Esophagus squamous epithelium (tissue), 5 donors: ENCODE results near the gene MROH9. TPM values are rescaled to one million over a fixed set of nuclear protein-coding genes. Genes with fewer than 3 reads are reported as not detected.

Experiments used
- DNase-seq: peaks from one replicate; lab custom pipeline; 2025; lab: John Stamatoyannopoulos, UW
- H3K27ac ChIP-seq, 4 donors: fragments of 200-600 bp; sonication (generic); one replicate each; pipeline ENCODE4 v1.5.1; 2016 to 2019; ENCODE audit warnings: mild to moderate bottlenecking in 1 of 4
- H3K27me3 ChIP-seq, 4 donors: fragments of 200-600 bp; sonication (generic); 1 replicate in 3 of 4; 2 replicates in 1 of 4; pipeline versions ENCODE4 v1.5.1 to v1.6.0; 2017 to 2021; ENCODE audit warnings: antibody characterized with exemption in 1 of 4
- H3K36me3 ChIP-seq, 3 donors: fragments of 200-600 bp; sonication (generic); one replicate each; pipeline ENCODE4 v1.5.1; 2016 to 2019
- H3K4me1 ChIP-seq, 3 donors: fragments of 200-600 bp; sonication (generic); one replicate each; pipeline ENCODE4 v1.5.1; 2017 to 2019
- H3K4me3 ChIP-seq, 4 donors: fragments of 200-600 bp; sonication (generic); 1 replicate in 3 of 4; 2 replicates in 1 of 4; pipeline ENCODE4 v1.5.1; 2016 to 2019; ENCODE audit warnings: mild to moderate bottlenecking in 2 of 4, moderate library complexity in 1 of 4
- H3K9me3 ChIP-seq, 3 donors: fragments of 200-600 bp; sonication (generic); one replicate each; pipeline ENCODE4 v1.5.1; 2016 to 2019
- POLR2A ChIP-seq, 4 donors: fragments of 450-650 bp; IDR thresholded peaks; one replicate each; pipeline ENCODE4 v1.6.1; 2017; ENCODE audit warnings: antibody characterized with exemption in 4 of 4, mild to moderate bottlenecking in 4 of 4, moderate library complexity in 3 of 4
- WGBS, 2 donors: methylation state at CpG; one replicate each; pipeline ENCODE4 v1.1.5; 2018; 5-methylcytosine and 5-hydroxymethylcytosine counted together
- intact Hi-C: fragments of 100-400 bp; cut with DNase I; formaldehyde crosslinking; loops from one replicate; pipeline ENCODE4 v1.15.0; 2022
- total RNA-seq, 4 donors: library from RNA; depleted of rRNA; stranded (reverse); fragments of >200 nt; gene quantifications; one replicate each; pipeline ENCODE4 v1.1.0, GENCODE V29; 2016
- TF ChIP-seq, protein P1 (sequence below), 6 experiments: fragments of 450-650 bp in 4 of 6; fragments of 200-600 bp in 2 of 6; sonication (generic) in 2 of 6; IDR thresholded peaks; one replicate each; pipeline ENCODE4 v1.5.1; 2016 to 2019; ENCODE audit warnings: antibody characterized with exemption in 6 of 6, mild to moderate bottlenecking in 4 of 6, moderate library complexity in 4 of 6
- donor health status: DM: yes; HTN: yes; CAD: no.

The MROH9 gene
- total RNA-seq, 4 donors from 2014 or later, result not detected

DNA sequence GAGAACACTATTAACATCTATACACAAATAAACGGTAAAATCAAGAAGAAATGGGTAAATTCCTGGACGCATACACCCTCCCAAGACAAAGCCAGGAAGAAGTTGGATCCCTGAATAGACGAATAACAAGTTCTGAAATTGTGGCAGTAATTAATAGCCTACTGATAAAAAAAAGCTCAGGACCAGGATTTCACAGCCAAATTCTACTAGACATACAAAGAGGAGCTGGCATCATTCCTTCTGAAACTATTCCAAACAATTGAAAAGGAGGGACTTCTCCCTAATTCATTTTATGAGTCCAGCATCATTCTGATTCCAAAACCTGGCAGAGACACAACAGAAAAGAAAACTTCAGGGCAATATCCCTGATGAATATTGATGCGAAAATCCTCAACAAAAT lies 84.6 kb downstream of the MROH9 start:
- Histone ChIP-seq H3K9me3 (no peaks in the 10 kb centered on the region), H3K27me3 (no peaks in the 10 kb centered on the region), H3K4me3 (no peak overlapping the region), H3K4me1 (no peaks in the 10 kb centered on the region), H3K27ac (no peak overlapping the region), H3K36me3 (no peaks in the 10 kb centered on the region)
- intact Hi-C loops, result no loop called here
- DNase-seq, result no peak
- TF ChIP-seq, protein P1, sequence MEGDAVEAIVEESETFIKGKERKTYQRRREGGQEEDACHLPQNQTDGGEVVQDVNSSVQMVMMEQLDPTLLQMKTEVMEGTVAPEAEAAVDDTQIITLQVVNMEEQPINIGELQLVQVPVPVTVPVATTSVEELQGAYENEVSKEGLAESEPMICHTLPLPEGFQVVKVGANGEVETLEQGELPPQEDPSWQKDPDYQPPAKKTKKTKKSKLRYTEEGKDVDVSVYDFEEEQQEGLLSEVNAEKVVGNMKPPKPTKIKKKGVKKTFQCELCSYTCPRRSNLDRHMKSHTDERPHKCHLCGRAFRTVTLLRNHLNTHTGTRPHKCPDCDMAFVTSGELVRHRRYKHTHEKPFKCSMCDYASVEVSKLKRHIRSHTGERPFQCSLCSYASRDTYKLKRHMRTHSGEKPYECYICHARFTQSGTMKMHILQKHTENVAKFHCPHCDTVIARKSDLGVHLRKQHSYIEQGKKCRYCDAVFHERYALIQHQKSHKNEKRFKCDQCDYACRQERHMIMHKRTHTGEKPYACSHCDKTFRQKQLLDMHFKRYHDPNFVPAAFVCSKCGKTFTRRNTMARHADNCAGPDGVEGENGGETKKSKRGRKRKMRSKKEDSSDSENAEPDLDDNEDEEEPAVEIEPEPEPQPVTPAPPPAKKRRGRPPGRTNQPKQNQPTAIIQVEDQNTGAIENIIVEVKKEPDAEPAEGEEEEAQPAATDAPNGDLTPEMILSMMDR (IDR thresholded peaks at IDR 0.05), result no peak
- no peak for TF ChIP-seq POLR2A (IDR thresholded peaks at IDR 0.05)
- 31 to 40% methylated on average over 4 of the region's 4 CpGs for WGBS, 2 donors

DNA sequence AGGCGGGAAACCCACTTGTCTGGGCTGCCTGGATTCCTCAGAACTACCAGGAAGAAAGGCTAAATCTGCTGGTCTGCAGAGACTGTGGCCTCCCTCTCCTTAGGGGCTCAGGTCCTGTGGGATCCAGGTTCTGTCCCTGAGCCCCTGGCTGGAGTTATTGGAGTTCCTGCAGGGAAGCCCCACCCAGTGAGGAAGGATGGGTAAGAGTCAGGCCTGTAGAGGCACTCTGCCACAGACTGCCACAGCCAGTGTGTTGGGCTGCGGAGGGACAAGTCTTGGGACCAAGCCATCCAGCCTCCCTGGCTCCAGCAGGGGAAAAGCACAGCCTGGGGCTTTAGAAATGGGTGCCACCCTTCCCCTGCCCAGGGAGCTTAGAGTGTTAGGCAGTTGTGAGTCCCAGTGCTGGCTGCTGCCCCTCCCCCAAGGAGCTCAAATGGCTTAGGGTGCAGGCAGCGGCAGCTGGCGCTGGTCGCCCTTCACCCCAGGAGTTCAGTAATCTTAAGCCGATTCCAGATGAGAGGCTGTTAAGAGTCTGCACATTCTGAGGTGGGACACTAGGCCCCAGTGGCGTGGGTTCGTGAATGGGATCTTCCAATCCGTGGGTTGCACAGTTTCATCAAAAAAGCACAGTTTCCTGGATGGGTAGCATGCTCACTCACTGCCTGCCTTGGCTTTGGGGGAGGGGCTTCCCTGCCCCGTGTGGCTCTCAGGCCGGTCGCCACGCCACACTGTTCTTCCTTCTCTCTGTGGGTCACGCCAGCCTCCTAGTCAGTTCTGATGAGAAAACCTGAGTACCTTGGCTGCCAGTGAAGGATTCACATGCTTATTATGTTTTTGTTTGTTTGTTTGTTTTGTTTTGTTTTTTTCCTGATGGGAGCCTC lies 97.7 kb downstream of the MROH9 start:
- Histone ChIP-seq H3K4me3 (no peak overlapping the region), H3K27ac (no peak overlapping the region), H3K27me3 (peaks cover 0 to 10% (median 0%) of the 10 kb centered on the region in 4 donors), H3K9me3 (no peaks in the 10 kb centered on the region), H3K4me1 (no peaks in the 10 kb centered on the region), H3K36me3 (no peaks in the 10 kb centered on the region)
- DNase-seq, result no peak
- WGBS, 2 donors, result 52 to 56% methylated on average over 13 of the region's 14 CpGs
- TF ChIP-seq, protein P1 (IDR thresholded peaks at IDR 0.05), result no peak
- no peak for TF ChIP-seq POLR2A (IDR thresholded peaks at IDR 0.05)
- intact Hi-C loops, result no loop called here

DNA sequence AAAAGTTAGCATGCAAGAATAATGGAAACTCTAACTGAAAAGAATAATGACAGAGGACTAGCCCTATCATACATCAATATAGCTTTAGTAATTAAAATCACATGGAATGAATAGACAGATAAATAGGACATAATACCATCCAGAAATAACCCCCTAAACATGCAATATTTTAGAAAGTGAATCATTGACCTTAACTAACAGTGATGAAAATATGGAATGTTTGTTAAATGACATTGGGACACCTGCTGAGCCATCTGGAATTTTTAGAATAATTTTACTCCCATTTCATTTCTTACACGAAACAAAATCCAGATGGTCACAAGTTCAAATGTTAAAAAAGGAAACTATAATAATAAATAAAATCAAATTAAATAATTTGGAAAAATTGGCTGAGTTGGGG lies 102.3 kb downstream of the MROH9 start:
- no peaks in the 10 kb centered on the region for H3K36me3 ChIP-seq
- H3K27me3 ChIP-seq, result peaks cover 0 to 8% (median 0%) of the 10 kb centered on the region in 4 donors
- no peak overlapping the region for H3K4me3 ChIP-seq
- 45 to 58% methylated on average over 1 of the region's 1 CpG for WGBS, 2 donors
- no peaks in the 10 kb centered on the region for H3K4me1 ChIP-seq
- DNase-seq, result no peak
- intact Hi-C loops, result no loop called here
- no peak for TF ChIP-seq POLR2A (IDR thresholded peaks at IDR 0.05)
- TF ChIP-seq, protein P1 (IDR thresholded peaks at IDR 0.05), result no peak
- H3K9me3 ChIP-seq, result no peaks in the 10 kb centered on the region
- H3K27ac ChIP-seq, result no peak overlapping the region

DNA sequence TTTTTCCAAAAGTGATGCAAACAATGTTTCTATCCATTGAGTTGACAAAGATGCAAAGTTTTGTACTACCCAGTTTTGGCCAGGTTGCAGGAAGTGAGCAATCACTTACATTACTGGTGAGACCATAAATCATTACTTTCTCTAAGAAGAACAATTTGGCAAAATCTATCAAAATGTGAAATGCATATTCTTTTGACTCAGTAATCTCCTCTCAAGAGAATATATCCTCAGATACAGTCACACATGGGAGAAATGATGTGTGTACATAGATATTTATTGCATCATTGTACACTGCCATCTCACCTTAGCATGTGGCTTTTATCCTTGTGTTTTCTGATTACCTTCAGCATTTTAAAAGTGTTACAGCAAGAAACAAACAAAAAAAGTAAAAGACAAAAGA lies 103.0 kb downstream of the MROH9 start:
- Histone ChIP-seq H3K9me3 (no peaks in the 10 kb centered on the region), H3K36me3 (no peaks in the 10 kb centered on the region), H3K27me3 (peaks cover 0 to 1% (median 0%) of the 10 kb centered on the region in 4 donors), H3K4me1 (no peaks in the 10 kb centered on the region), H3K27ac (no peak overlapping the region), H3K4me3 (no peak overlapping the region)
- no peak for DNase-seq
- no peak for TF ChIP-seq POLR2A (IDR thresholded peaks at IDR 0.05)
- TF ChIP-seq, protein P1 (IDR thresholded peaks at IDR 0.05), result no peak
- intact Hi-C loops, result no loop called here

DNA sequence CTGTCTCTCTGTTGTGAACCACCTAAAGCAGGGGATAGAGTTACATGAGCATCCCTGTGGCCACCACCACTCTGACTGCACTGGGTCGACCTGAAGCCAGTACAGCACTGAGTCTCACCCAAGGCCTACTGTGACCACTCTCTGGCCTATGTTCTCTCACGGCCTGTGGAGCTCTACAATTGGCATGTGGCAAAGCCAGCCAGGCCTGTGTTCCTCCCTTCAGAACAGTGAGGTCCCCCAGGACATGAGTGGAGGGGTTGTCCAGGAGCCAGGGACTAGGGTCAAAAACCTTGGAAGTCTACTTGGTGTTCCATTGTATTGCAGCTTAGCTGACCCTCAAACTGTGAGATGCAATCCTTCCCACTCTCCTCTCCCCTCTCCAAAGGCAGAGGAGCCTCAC lies 112.7 kb downstream of the MROH9 start:
- Histone ChIP-seq H3K36me3 (no peaks in the 10 kb centered on the region), H3K4me3 (no peak overlapping the region), H3K9me3 (peaks cover 0 to 14% (median 9%) of the 10 kb centered on the region in 3 donors), H3K27me3 (no peaks in the 10 kb centered on the region), H3K4me1 (no peaks in the 10 kb centered on the region), H3K27ac (no peak overlapping the region)
- intact Hi-C loops, result no loop called here
- TF ChIP-seq, protein P1 (IDR thresholded peaks at IDR 0.05), result no peak
- no peak for TF ChIP-seq POLR2A (IDR thresholded peaks at IDR 0.05)
- DNase-seq, result no peak
- WGBS, 2 donors, result 71 to 85% methylated on average over 2 of the region's 2 CpGs
